Calu3 (cell line): ENCODE results near the gene RPS6KA5. TPM values are rescaled to one million over a fixed set of nuclear protein-coding genes. Genes with fewer than 3 reads are reported as not detected.

Source experiments
- BruUV-seq: library from RNA; stranded (reverse); fragments of 400-500 nt; replicated peaks from 2 replicates; lab custom pipeline; 2021; lab: Mats Ljungman, UMichigan
- CTCF ChIA-PET: fragments of 300-600 bp; sonication (Branson Sonifier 250); formaldehyde crosslinking; loops from one replicate; lab custom pipeline; 2022; ENCODE audit warnings: antibody characterized with exemption; lab: Charles Lee
- DNase-seq: peaks from one replicate; pipeline ENCODE4 v3.0.0; 2022
- H3K27ac Mint-ChIP-seq: one replicate; pipeline ENCODE4 v1.8.0; 2022; ENCODE audit warnings: mixed read lengths; ENCODE audit not compliant: unreplicated experiment
- H3K27me3 Mint-ChIP-seq: one replicate; pipeline ENCODE4 v1.8.0; 2022; ENCODE audit warnings: mixed read lengths; ENCODE audit not compliant: unreplicated experiment
- H3K36me3 Mint-ChIP-seq: one replicate; pipeline ENCODE4 v1.8.0; 2022; ENCODE audit warnings: mild to moderate bottlenecking, moderate library complexity, mixed read lengths; ENCODE audit not compliant: insufficient read depth, unreplicated experiment
- H3K4me1 Mint-ChIP-seq: one replicate; pipeline ENCODE4 v1.8.0; 2022; ENCODE audit warnings: mild to moderate bottlenecking, low read depth, mixed read lengths; ENCODE audit not compliant: unreplicated experiment
- H3K4me3 Mint-ChIP-seq: one replicate; pipeline ENCODE4 v1.8.0; 2022; ENCODE audit warnings: mild to moderate bottlenecking, low read depth, moderate library complexity, mixed read lengths; ENCODE audit not compliant: unreplicated experiment
- H3K9me3 Mint-ChIP-seq: one replicate; pipeline ENCODE4 v1.8.0; 2022; ENCODE audit warnings: low read depth, mixed read lengths; ENCODE audit not compliant: unreplicated experiment
- intact Hi-C: fragments of 100-400 bp; cut with micrococcal nuclease; formaldehyde crosslinking; loops from one replicate; pipeline ENCODE4 v1.10.0; 2022; ENCODE audit not compliant: unreplicated experiment
- total RNA-seq: library from RNA; stranded (reverse); gene quantifications from 2 replicates; pipeline ENCODE4 v1.2.3, GENCODE V29; 2022
- TF ChIP-seq, protein P1 (sequence below): fragments of 200-600 bp; IDR thresholded peaks from one replicate; pipeline ENCODE4 v1.8.0; 2022; ENCODE audit warnings: antibody characterized with exemption; ENCODE audit not compliant: unreplicated experiment

RPS6KA5 gene
- total RNA-seq, 1 experiment from 2014 or later: 10.3 TPM

DNA sequence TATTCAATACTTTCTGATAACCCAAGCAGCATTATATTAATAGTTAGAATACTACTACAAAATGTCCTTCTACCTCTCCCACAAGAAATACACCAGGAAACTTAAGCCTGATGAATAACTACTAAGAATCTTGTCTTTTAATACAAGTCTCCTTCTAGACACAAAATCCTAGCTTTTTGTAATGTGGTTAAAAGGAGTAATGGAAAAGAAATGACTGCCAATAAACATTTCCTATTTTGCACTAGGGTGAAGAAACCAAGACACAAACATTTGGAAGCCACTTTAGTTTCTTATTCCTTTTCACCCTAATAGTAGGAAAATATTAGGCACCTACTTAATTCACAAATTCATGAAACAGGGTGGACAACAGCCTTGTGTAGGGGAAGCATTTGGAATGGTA, 192.9 kb downstream of the RPS6KA5 start:
- BruUV-seq: no TSS peak
- H3K27me3 Mint-ChIP-seq: no peaks in the 10 kb centered on the region
- CTCF ChIA-PET: no interaction called here
- no peak for DNase-seq
- TF ChIP-seq, protein P1, sequence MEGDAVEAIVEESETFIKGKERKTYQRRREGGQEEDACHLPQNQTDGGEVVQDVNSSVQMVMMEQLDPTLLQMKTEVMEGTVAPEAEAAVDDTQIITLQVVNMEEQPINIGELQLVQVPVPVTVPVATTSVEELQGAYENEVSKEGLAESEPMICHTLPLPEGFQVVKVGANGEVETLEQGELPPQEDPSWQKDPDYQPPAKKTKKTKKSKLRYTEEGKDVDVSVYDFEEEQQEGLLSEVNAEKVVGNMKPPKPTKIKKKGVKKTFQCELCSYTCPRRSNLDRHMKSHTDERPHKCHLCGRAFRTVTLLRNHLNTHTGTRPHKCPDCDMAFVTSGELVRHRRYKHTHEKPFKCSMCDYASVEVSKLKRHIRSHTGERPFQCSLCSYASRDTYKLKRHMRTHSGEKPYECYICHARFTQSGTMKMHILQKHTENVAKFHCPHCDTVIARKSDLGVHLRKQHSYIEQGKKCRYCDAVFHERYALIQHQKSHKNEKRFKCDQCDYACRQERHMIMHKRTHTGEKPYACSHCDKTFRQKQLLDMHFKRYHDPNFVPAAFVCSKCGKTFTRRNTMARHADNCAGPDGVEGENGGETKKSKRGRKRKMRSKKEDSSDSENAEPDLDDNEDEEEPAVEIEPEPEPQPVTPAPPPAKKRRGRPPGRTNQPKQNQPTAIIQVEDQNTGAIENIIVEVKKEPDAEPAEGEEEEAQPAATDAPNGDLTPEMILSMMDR: no peak
- H3K36me3 Mint-ChIP-seq: no peaks in the 10 kb centered on the region
- intact Hi-C loops: no loop called here
- H3K27ac Mint-ChIP-seq: no peak overlapping the region
- H3K4me3 Mint-ChIP-seq: no peak overlapping the region
- no peaks in the 10 kb centered on the region for H3K4me1 Mint-ChIP-seq
- no peaks in the 10 kb centered on the region for H3K9me3 Mint-ChIP-seq

DNA sequence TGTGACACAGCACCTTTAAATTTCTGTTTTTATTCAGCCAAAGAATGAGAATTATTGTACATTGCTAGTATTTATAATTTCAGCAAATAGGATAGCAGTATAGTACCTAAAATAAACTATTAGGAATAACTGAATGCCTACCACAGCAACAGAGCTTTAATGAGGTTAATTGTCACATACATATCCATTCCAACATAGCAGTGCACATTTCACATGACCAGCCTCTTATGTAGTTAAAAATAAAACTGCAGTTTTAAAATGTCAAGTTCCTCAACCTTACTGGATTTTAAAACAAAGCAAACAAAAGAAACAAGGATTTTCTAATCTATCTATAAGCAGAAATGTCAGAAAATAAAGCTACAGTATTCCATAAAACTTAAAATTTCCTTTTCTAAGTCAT, 193.6 kb downstream of the RPS6KA5 start:
- BruUV-seq: no TSS peak

DNA sequence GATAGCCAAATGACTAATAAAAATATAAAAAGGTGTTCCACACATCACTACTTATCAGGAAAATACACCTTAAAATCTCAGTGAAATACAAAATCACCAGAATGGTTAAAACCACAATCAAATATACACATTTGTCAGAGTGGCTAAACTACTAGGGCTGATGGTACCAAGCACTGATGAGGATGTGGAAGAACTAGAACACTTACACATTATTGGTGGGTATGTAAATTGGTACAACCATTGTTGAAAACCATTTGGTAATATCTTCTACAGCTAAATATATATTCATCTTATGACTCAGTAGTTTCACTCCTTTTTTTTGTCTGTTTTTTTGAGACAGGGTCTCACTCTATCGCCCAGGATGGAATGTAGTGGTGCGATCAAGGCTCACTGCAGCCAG, 195.7 kb downstream of the RPS6KA5 start:
- no peak for DNase-seq
- TF ChIP-seq, protein P1: no peak
- H3K27ac Mint-ChIP-seq: no peak overlapping the region
- H3K4me1 Mint-ChIP-seq: no peaks in the 10 kb centered on the region
- no peaks in the 10 kb centered on the region for H3K36me3 Mint-ChIP-seq
- CTCF ChIA-PET: no interaction called here
- no TSS peak for BruUV-seq
- H3K9me3 Mint-ChIP-seq: no peaks in the 10 kb centered on the region
- no peak overlapping the region for H3K4me3 Mint-ChIP-seq
- intact Hi-C loops: no loop called here
- H3K27me3 Mint-ChIP-seq: no peaks in the 10 kb centered on the region

More for the DNA sequence above, 193.6 kb downstream of the RPS6KA5 start:
- Mint-ChIP-seq H3K27ac (no peak overlapping the region), H3K27me3 (no peaks in the 10 kb centered on the region), H3K4me3 (no peak overlapping the region), H3K4me1 (no peaks in the 10 kb centered on the region), H3K9me3 (no peaks in the 10 kb centered on the region), H3K36me3 (no peaks in the 10 kb centered on the region)
- no peak for DNase-seq
- TF ChIP-seq, protein P1: no peak
- CTCF ChIA-PET: no interaction called here
- intact Hi-C loops: no loop called here

DNA sequence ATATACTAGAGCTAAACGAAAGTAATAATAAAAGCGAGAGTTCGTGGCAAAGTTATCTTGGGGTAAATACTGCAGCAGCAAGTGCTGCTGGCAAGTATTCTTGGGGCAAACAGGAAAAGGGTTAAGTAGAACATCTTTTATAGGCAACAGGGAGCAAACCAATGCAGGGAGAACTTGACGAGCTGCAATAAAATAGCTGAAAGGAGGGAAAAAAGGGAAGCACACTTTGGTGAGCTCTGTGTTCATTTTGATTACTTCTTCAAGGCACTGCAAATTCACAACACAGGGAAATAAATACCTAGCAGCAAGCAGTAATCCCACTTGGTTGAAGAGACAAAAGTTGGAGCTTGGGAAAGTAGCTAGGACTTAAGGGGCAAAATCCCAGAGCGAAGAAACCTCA, 201.9 kb downstream of the RPS6KA5 start:
- CTCF ChIA-PET: no interaction called here
- TF ChIP-seq, protein P1: no peak

More for the DNA sequence above, 201.9 kb downstream of the RPS6KA5 start:
- intact Hi-C loops: no loop called here
- no TSS peak for BruUV-seq
- no peaks in the 10 kb centered on the region for H3K27me3 Mint-ChIP-seq
- H3K27ac Mint-ChIP-seq: no peak overlapping the region
- H3K4me3 Mint-ChIP-seq: no peak overlapping the region
- DNase-seq: no peak
- no peaks in the 10 kb centered on the region for H3K9me3 Mint-ChIP-seq
- no peaks in the 10 kb centered on the region for H3K4me1 Mint-ChIP-seq
- no peaks in the 10 kb centered on the region for H3K36me3 Mint-ChIP-seq
